Smooth muscle cell (in vitro differentiated cells): Measurements from ENCODE around the gene LIME1. TPM values are rescaled to one million over a fixed set of nuclear protein-coding genes. Genes with fewer than 3 reads are reported as not detected.
A peak's percentile ranks its signal among the peaks of the same experiment; 100 is the strongest.

ENCODE experiments used
- DNase-seq: peaks from one replicate; lab custom pipeline; 2025; ENCODE audit not compliant: unreplicated experiment; lab: John Stamatoyannopoulos, UW
- H2AFZ ChIP-seq: fragments of 200-600 bp; sonication (generic); 2 replicates; pipeline ENCODE4 v1.6.0; 2016; ENCODE audit warnings: antibody characterized with exemption, low read depth, mild to moderate bottlenecking
- H3F3A ChIP-seq: fragments of 200-600 bp; sonication (generic); 2 replicates; pipeline ENCODE4 v1.6.0; 2017; ENCODE audit warnings: antibody characterized with exemption, low read depth
- H3K27ac ChIP-seq: fragments of 200-600 bp; sonication (generic); 2 replicates; pipeline ENCODE4 v1.5.1; 2016; ENCODE audit warnings: low read depth, mild to moderate bottlenecking
- H3K27me3 ChIP-seq: fragments of 200-600 bp; sonication (generic); 2 replicates; pipeline ENCODE4 v1.6.1; 2016; ENCODE audit warnings: low read depth, mild to moderate bottlenecking
- H3K36me3 ChIP-seq: fragments of 200-600 bp; sonication (generic); 2 replicates; pipeline ENCODE4 v1.5.1; 2016; ENCODE audit warnings: low read depth
- H3K4me1 ChIP-seq: fragments of 200-600 bp; sonication (generic); 2 replicates; pipeline ENCODE4 v1.5.1; 2016; ENCODE audit warnings: low read depth
- H3K4me2 ChIP-seq: fragments of 200-600 bp; sonication (generic); 2 replicates; pipeline ENCODE4 v1.6.0; 2016; ENCODE audit warnings: mild to moderate bottlenecking
- H3K4me3 ChIP-seq: fragments of 200-600 bp; sonication (generic); 2 replicates; pipeline ENCODE4 v1.5.1; 2016; ENCODE audit warnings: mild to moderate bottlenecking
- H3K79me2 ChIP-seq: fragments of 200-600 bp; sonication (generic); 2 replicates; pipeline ENCODE4 v1.6.0; 2016; ENCODE audit warnings: low read depth, mild to moderate bottlenecking
- H3K9ac ChIP-seq: fragments of 200-600 bp; sonication (generic); 2 replicates; pipeline ENCODE4 v1.6.0; 2016; ENCODE audit warnings: low read depth
- H3K9me3 ChIP-seq: fragments of 200-600 bp; sonication (generic); replicated peaks from 2 replicates; pipeline ENCODE4 v1.5.1; 2016; ENCODE audit warnings: low read depth
- H4K20me1 ChIP-seq: fragments of 200-600 bp; sonication (generic); 2 replicates; pipeline ENCODE4 v1.6.0; 2016; ENCODE audit warnings: low read depth
- CTCF ChIP-seq: fragments of 200-600 bp; sonication (generic); IDR thresholded peaks from 2 replicates; pipeline ENCODE4 v1.5.1; 2017; ENCODE audit warnings: borderline replicate concordance, mild to moderate bottlenecking, antibody characterized with exemption; ENCODE audit not compliant: insufficient read depth, poor library complexity, severe bottlenecking
- WGBS: methylation state at CpG from one replicate; pipeline ENCODE4 v1.1.7; 2016; ENCODE audit warnings: low lambda C conversion rate; 5-methylcytosine and 5-hydroxymethylcytosine counted together
- polyA plus RNA-seq: library from polyadenylated mRNA; unstranded; fragments of >200 nt; fragmentation: Nextera tagmentation; extraction: Ambion mirVana; gene quantifications from 2 replicates; pipeline ENCODE4 v1.2.1, GENCODE V29; 2016
- total RNA-seq: library from RNA; depleted of rRNA; stranded (reverse); fragments of >200 nt; gene quantifications from 2 replicates; pipeline ENCODE4 v1.2.3, GENCODE V29; 2014

Gene LIME1
- total and polyA plus RNA-seq, 2 experiments from 2014 or later: 6.9 to 7.2 TPM

GRCh38 chr20:63740627-63741353, 4.3 kb downstream of the LIME1 start:
- H3K9me3 ChIP-seq: no peaks in the 10 kb centered on the region
- peaks cover 27% of the 10 kb centered on the region for H3F3A ChIP-seq
- H3K36me3 ChIP-seq: no peaks in the 10 kb centered on the region
- H3K4me2 ChIP-seq: peak overlapping the region; percentile 87
- H3K27ac ChIP-seq: peak overlapping the region; percentile 60
- no peak for TF ChIP-seq CTCF
- H3K79me2 ChIP-seq: no peaks in the 10 kb centered on the region
- peak overlapping the region; percentile 83 for H3K4me3 ChIP-seq
- peak overlapping the region; percentile 66 for H3K9ac ChIP-seq
- peaks cover 28% of the 10 kb centered on the region for H4K20me1 ChIP-seq
- peaks cover 30% of the 10 kb centered on the region for H3K4me1 ChIP-seq
- no peak overlapping the region for H2AFZ ChIP-seq
- whole genome bisulfite sequencing: 1% methylated on average over 21 of the region's 29 CpGs
- peak; percentile 77 for DNase-seq
- no peaks in the 10 kb centered on the region for H3K27me3 ChIP-seq

- Histone ChIP-seq H3K4me3 (peak overlapping the region; percentile 83), H3K36me3 (no peaks in the 10 kb centered on the region), H3K9me3 (no peaks in the 10 kb centered on the region), H3K4me1 (peaks cover 30% of the 10 kb centered on the region), H3F3A (peaks cover 27% of the 10 kb centered on the region), H3K4me2 (peak overlapping the region; percentile 87), H3K27me3 (no peaks in the 10 kb centered on the region), H2AFZ (no peak overlapping the region), H3K79me2 (no peaks in the 10 kb centered on the region), H4K20me1 (peaks cover 23% of the 10 kb centered on the region), H3K27ac (no peak overlapping the region), H3K9ac (no peak overlapping the region)
- no peak for TF ChIP-seq CTCF
- no peak for DNase-seq
- 56% methylated on average over 3 of the region's 6 CpGs for WGBS
These were observed 4.9 kb downstream of the LIME1 start for GRCh38 chr20:63741354-63741675.

- Histone ChIP-seq H3K4me1 (peaks cover 30% of the 10 kb centered on the region), H3K36me3 (no peaks in the 10 kb centered on the region), H3K4me2 (peak overlapping the region; percentile 87), H3K27ac (no peak overlapping the region), H2AFZ (no peak overlapping the region), H3K4me3 (peak overlapping the region; percentile 83), H3F3A (peaks cover 27% of the 10 kb centered on the region), H3K27me3 (no peaks in the 10 kb centered on the region), H3K9ac (no peak overlapping the region), H3K79me2 (no peaks in the 10 kb centered on the region), H4K20me1 (peaks cover 20% of the 10 kb centered on the region), H3K9me3 (no peaks in the 10 kb centered on the region)
- no peak for DNase-seq
- TF ChIP-seq CTCF: no peak
- 94% methylated on average over 28 of the region's 30 CpGs for WGBS
These were observed 5.4 kb downstream of the LIME1 start for GRCh38 chr20:63741676-63742380.
